GM23248 (cell line): ENCODE data around the gene CST7.

Experiments
- EZH2 ChIP-seq: fragments of 200-600 bp; sonication (generic); IDR thresholded peaks from 2 replicates; pipeline ENCODE4 v1.6.1; 2018; ENCODE audit warnings: antibody characterized with exemption, mild to moderate bottlenecking; ENCODE audit not compliant: insufficient read depth, poor library complexity, severe bottlenecking
- EZH2phosphoT487 ChIP-seq: fragments of 200-600 bp; sonication (generic); IDR thresholded peaks from 2 replicates; pipeline ENCODE4 v1.6.1; 2018; ENCODE audit warnings: antibody characterized with exemption, moderate library complexity, mild to moderate bottlenecking, low read depth; ENCODE audit not compliant: insufficient read depth

GRCh38 chr20:24977797-24978196 lies 28.7 kb downstream of the CST7 start:
- TF ChIP-seq EZH2 = no peak
- TF ChIP-seq EZH2phosphoT487 = no peak
